A673 (cell line): ENCODE results near the gene OR2H1. TPM values are rescaled to one million over a fixed set of nuclear protein-coding genes. Genes with fewer than 3 reads are reported as not detected.

Experiments
- BruUV-seq: library from RNA; stranded (reverse); fragments of 400-500 nt; replicated peaks from 2 replicates; lab custom pipeline; 2021; lab: Mats Ljungman, UMichigan
- CTCF ChIA-PET: fragments of 300-600 bp; sonication (Branson Sonifier 250); formaldehyde crosslinking; loops from one replicate; lab custom pipeline; 2022; ENCODE audit warnings: antibody characterized with exemption; lab: Charles Lee
- POLR2A ChIA-PET: fragments of 300-600 bp; sonication (Branson Sonifier 250); formaldehyde crosslinking; loops from one replicate; lab custom pipeline; 2022; ENCODE audit warnings: antibody characterized with exemption; ENCODE audit not compliant: low non-redundant PET; lab: Charles Lee
- DNase-seq: peaks from one replicate; pipeline ENCODE4 v3.0.0-alpha.2; 2015; ENCODE audit warnings: low spot score
- H3K27ac ChIP-seq: fragments of 200-600 bp; sonication (generic); 2 replicates; pipeline ENCODE4 v1.5.1; 2016; ENCODE audit warnings: mixed run types, low read depth, mild to moderate bottlenecking, mixed read lengths, antibody characterized with exemption, low read length; ENCODE audit not compliant: poor library complexity, severe bottlenecking
- H3K27me3 ChIP-seq: fragments of 200-600 bp; sonication (generic); replicated peaks from 2 replicates; pipeline ENCODE4 v1.6.1; 2017; ENCODE audit warnings: mixed run types, low read depth, mild to moderate bottlenecking, mixed read lengths, antibody characterized with exemption, low read length; ENCODE audit not compliant: insufficient read depth, poor library complexity
- H3K36me3 ChIP-seq: fragments of 200-600 bp; sonication (generic); 2 replicates; pipeline ENCODE4 v1.6.1; 2016; ENCODE audit warnings: mixed run types, mild to moderate bottlenecking, mixed read lengths, antibody characterized with exemption, low read length; ENCODE audit not compliant: insufficient read depth, poor library complexity, severe bottlenecking
- H3K4me1 ChIP-seq: fragments of 200-600 bp; sonication (generic); 2 replicates; pipeline ENCODE4 v1.6.1; 2017; ENCODE audit warnings: mixed run types, mild to moderate bottlenecking, mixed read lengths, antibody characterized with exemption, low read length; ENCODE audit not compliant: insufficient read depth, poor library complexity, severe bottlenecking
- H3K4me3 ChIP-seq: fragments of 200-600 bp; sonication (generic); 2 replicates; pipeline ENCODE4 v1.5.1; 2016; ENCODE audit warnings: low read depth, mixed run types, mild to moderate bottlenecking, mixed read lengths, low read length; ENCODE audit not compliant: poor library complexity, severe bottlenecking
- H3K9me3 ChIP-seq: fragments of 200-600 bp; sonication (generic); 2 replicates; pipeline ENCODE4 v1.6.1; 2016; ENCODE audit warnings: mixed run types, low read depth, mild to moderate bottlenecking, mixed read lengths, antibody characterized with exemption, low read length; ENCODE audit not compliant: poor library complexity, severe bottlenecking
- CTCF ChIP-seq: fragments of 300-800, 200-600 bp; sonication (generic); conservative IDR thresholded peaks from 2 replicates; pipeline ENCODE4 v1.5.1; 2017; ENCODE audit warnings: low read depth, mild to moderate bottlenecking, antibody characterized with exemption, low read length, moderate library complexity, mixed read lengths
- EZH2 ChIP-seq: fragments of 200-600 bp; sonication (generic); IDR thresholded peaks from 2 replicates; pipeline ENCODE4 v1.6.1; 2017; ENCODE audit warnings: borderline replicate concordance, low read depth, mild to moderate bottlenecking, mixed read lengths, antibody characterized with exemption, low read length; ENCODE audit not compliant: poor library complexity, severe bottlenecking
- intact Hi-C: fragments of 100-400 bp; cut with micrococcal nuclease; formaldehyde crosslinking; loops from one replicate; pipeline ENCODE4 v1.10.0; 2022; ENCODE audit not compliant: unreplicated experiment
- total RNA-seq: library from RNA; stranded (reverse); gene quantifications from 2 replicates; pipeline ENCODE4 v1.2.3, GENCODE V29; 2021

The OR2H1 gene
- total RNA-seq, 1 experiment from 2014 or later: not detected

GRCh38 chr6:29483735-29484134 lies 26.8 kb downstream of the OR2H1 start:
- Histone ChIP-seq H3K36me3 (no peaks in the 10 kb centered on the region), H3K27me3 (no peaks in the 10 kb centered on the region), H3K4me1 (no peaks in the 10 kb centered on the region), H3K4me3 (no peak overlapping the region), H3K27ac (no peak overlapping the region), H3K9me3 (no peaks in the 10 kb centered on the region)
- no peak for TF ChIP-seq CTCF
- TF ChIP-seq EZH2: no peak
- BruUV-seq: no TSS peak
- DNase-seq: no peak
- ChIA-PET CTCF (no interaction called here), POLR2A (no interaction called here)
- intact Hi-C loops: no loop called here

GRCh38 chr6:29486577-29486976 lies 29.6 kb downstream of the OR2H1 start:
- ChIA-PET CTCF (no interaction called here), POLR2A (no interaction called here)
- no peaks in the 10 kb centered on the region for H3K9me3 ChIP-seq
- no peaks in the 10 kb centered on the region for H3K36me3 ChIP-seq
- H3K27ac ChIP-seq: no peak overlapping the region
- intact Hi-C loops: no loop called here
- no peaks in the 10 kb centered on the region for H3K4me1 ChIP-seq
- H3K27me3 ChIP-seq: no peaks in the 10 kb centered on the region
- no TSS peak for BruUV-seq
- TF ChIP-seq EZH2: no peak
- TF ChIP-seq CTCF: no peak
- no peak overlapping the region for H3K4me3 ChIP-seq
- DNase-seq: no peak

DNA sequence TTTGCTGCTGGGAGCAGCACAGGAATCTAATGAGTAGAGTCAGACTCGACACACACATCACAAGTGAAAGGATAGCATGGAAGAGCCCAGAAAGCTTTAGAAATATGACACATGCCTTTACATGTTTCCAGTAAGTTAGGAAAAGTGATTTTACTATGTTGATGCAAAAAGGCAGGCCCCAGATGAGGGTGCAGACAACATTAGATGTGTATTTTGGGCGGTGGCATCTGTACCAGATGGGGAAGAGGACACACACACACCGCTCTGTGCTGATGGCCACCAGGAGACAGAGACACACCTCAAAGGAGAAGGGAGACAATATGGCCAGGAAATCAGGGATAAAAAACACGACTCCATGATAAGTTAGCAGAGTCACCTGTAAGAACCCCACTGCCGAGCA lies 30.2 kb downstream of the OR2H1 start:
- Histone ChIP-seq H3K4me1 (no peaks in the 10 kb centered on the region), H3K4me3 (no peak overlapping the region), H3K9me3 (no peaks in the 10 kb centered on the region), H3K27ac (no peak overlapping the region), H3K27me3 (no peaks in the 10 kb centered on the region), H3K36me3 (no peaks in the 10 kb centered on the region)
- BruUV-seq: no TSS peak
- intact Hi-C loops: no loop called here
- ChIA-PET POLR2A (no interaction called here), CTCF (no interaction called here)
- no peak for DNase-seq
- TF ChIP-seq EZH2 (no peak), CTCF (no peak)
